Activated CD4-positive, alpha-beta T cell treated with anti-CD3 and anti-CD28 coated beads for 36 hours (primary cell): ENCODE data around the gene GNL2. TPM values are rescaled to one million over a fixed set of nuclear protein-coding genes. Genes with fewer than 3 reads are reported as not detected.
"Not testable (repeated sequence)": the region's sequence is repeated elsewhere in the genome, so short reads cannot be mapped to it uniquely, and the experiment has no call there.

Experiments
- ATAC-seq: fragments of 200-7000 bp; cut with Tn5 transposase; one replicate; pipeline ENCODE4 v1.10.0; 2021; ENCODE audit warnings: mild to moderate bottlenecking, moderate library complexity
- CTCF ChIA-PET: fragments of 350-600 bp; sonication (Branson Sonifier 250); formaldehyde crosslinking; loops from one replicate; lab custom pipeline; 2021; ENCODE audit warnings: antibody characterized with exemption; lab: Charles Lee
- POLR2A ChIA-PET: fragments of 350-600 bp; sonication (Branson Sonifier 250); formaldehyde crosslinking; loops from one replicate; lab custom pipeline; 2021; ENCODE audit warnings: antibody characterized with exemption, inconsistent platforms; lab: Charles Lee
- DNase-seq: peaks from one replicate; pipeline ENCODE4 v3.0.0-alpha.2; 2020
- H3K27ac Mint-ChIP-seq: one replicate; pipeline ENCODE4 v1.8.0; 2021; ENCODE audit warnings: mixed read lengths
- H3K27me3 Mint-ChIP-seq: one replicate; pipeline ENCODE4 v1.8.0; 2021; ENCODE audit warnings: mixed read lengths
- H3K36me3 Mint-ChIP-seq: one replicate; pipeline ENCODE4 v1.8.0; 2021; ENCODE audit warnings: low read depth, mixed read lengths
- H3K4me1 Mint-ChIP-seq: one replicate; pipeline ENCODE4 v1.8.0; 2021; ENCODE audit warnings: mixed read lengths
- H3K4me3 Mint-ChIP-seq: one replicate; pipeline ENCODE4 v1.8.0; 2021; ENCODE audit warnings: mild to moderate bottlenecking, moderate library complexity, mixed read lengths
- H3K9me3 Mint-ChIP-seq: one replicate; pipeline ENCODE4 v1.8.0; 2021; ENCODE audit warnings: low read depth, mixed read lengths
- intact Hi-C, 2 experiments: fragments of 100-400 bp; cut with DNase I in 1 of 2; cut with micrococcal nuclease in 1 of 2; formaldehyde crosslinking; loops; one replicate each; pipeline versions ENCODE4 v1.14.2 to v1.15.1; 2022 to 2024; cut with DNase I, micrococcal nuclease
- total RNA-seq, 2 experiments: library from RNA; stranded (reverse); gene quantifications; one replicate each; pipeline ENCODE4 v1.2.3, GENCODE V29; 2021

The GNL2 gene
- total RNA-seq, 2 experiments from 2014 or later, result 82.3 to 98.8 TPM

- CTCF ChIA-PET, result interaction anchor here (0.5 to 0.7 kb wide), 3 partner anchors 11 to 23 kb away, joined by 3 read pairs; partner anchors contain the start of genes MEAF6 and SNIP1
- Mint-ChIP-seq H3K4me3 (no peak overlapping the region), H3K36me3 (peaks cover 48% of the 10 kb centered on the region), H3K27ac (peak overlapping the region; percentile 0), H3K4me1 (peaks cover 23% of the 10 kb centered on the region), H3K27me3 (no peaks in the 10 kb centered on the region), H3K9me3 (no peaks in the 10 kb centered on the region)
- POLR2A ChIA-PET, result no interaction called here
- intact Hi-C loops, result no loop called here
- peak; percentile 28 for DNase-seq
- ATAC-seq, result peak; percentile 93
Measured at GRCh38 chr1:37537378-37537777, 58.4 kb downstream of the GNL2 start.

GRCh38 chr1:37533317-37534093, 62.2 kb downstream of the GNL2 start:
- Mint-ChIP-seq H3K36me3 (peaks cover 34% of the 10 kb centered on the region), H3K27ac (no peak overlapping the region), H3K4me3 (no peak overlapping the region), H3K4me1 (peaks cover 23% of the 10 kb centered on the region), H3K27me3 (no peaks in the 10 kb centered on the region), H3K9me3 (no peaks in the 10 kb centered on the region)
- DNase-seq (no peak), ATAC-seq (no peak)
- ChIA-PET CTCF (interaction anchor here (0.8 to 1.5 kb wide), 2 partner anchors 8 to 19 kb away, joined by 4 read pairs; partner anchors contain the start of gene MEAF6), POLR2A (no interaction called here)
- intact Hi-C loops, result no loop called here

GRCh38 chr1:37532418-37533156, 63.1 kb downstream of the GNL2 start:
- Mint-ChIP-seq H3K4me1 (peaks cover 18% of the 10 kb centered on the region), H3K36me3 (peaks cover 30% of the 10 kb centered on the region)
- H3K9me3 Mint-ChIP-seq, H3K27me3 Mint-ChIP-seq, CTCF ChIA-PET, ATAC-seq, H3K4me3 Mint-ChIP-seq, intact Hi-C loops, H3K27ac Mint-ChIP-seq, DNase-seq: not testable (repeated sequence)
- POLR2A ChIA-PET, result interaction anchor here (0.6 kb wide), 1 partner anchor 18 kb away, joined by 3 read pairs; the partner anchor contains the start of gene MEAF6

- H3K4me1 Mint-ChIP-seq, H3K9me3 Mint-ChIP-seq, H3K27ac Mint-ChIP-seq, ATAC-seq, CTCF ChIA-PET, intact Hi-C loops, DNase-seq, H3K4me3 Mint-ChIP-seq, H3K27me3 Mint-ChIP-seq: not testable (repeated sequence)
- H3K36me3 Mint-ChIP-seq, result peaks cover 12% of the 10 kb centered on the region
- POLR2A ChIA-PET, result interaction anchor here (0.7 kb wide), 1 partner anchor 1448 kb away, joined by 7 read pairs; no protein-coding TSS in a partner anchor
Measured at GRCh38 chr1:37529888-37530287, 65.8 kb downstream of the GNL2 start.

- intact Hi-C loops, result no loop called here
Measured at GRCh38 chr1:37519613-37520012, 76.1 kb downstream of the GNL2 start.

GRCh38 chr1:37518929-37519328, 76.8 kb downstream of the GNL2 start:
- peak overlapping the region; percentile 78 for H3K4me3 Mint-ChIP-seq
- CTCF ChIA-PET, result interaction anchor here (1.1 to 1.8 kb wide), 2 partner anchors 10 to 163 kb away, joined by 3 to 4 read pairs; no protein-coding TSS in a partner anchor
- H3K4me1 Mint-ChIP-seq, result peaks cover 24% of the 10 kb centered on the region
- POLR2A ChIA-PET, result interaction anchor here (1.2 kb wide), 1 partner anchor 44 kb away, joined by 3 read pairs; the partner anchor contains the start of gene ZC3H12A
- H3K36me3 Mint-ChIP-seq, H3K27me3 Mint-ChIP-seq, intact Hi-C loops, H3K9me3 Mint-ChIP-seq, ATAC-seq: not testable (repeated sequence)
- DNase-seq, result peak; percentile 69
- peak overlapping the region; percentile 83 for H3K27ac Mint-ChIP-seq

More at GRCh38 chr1:37519613-37520012, 76.1 kb downstream of the GNL2 start:
- peak; percentile 34 for DNase-seq
- ATAC-seq, result peak; percentile 25
- Mint-ChIP-seq H3K4me3 (peak overlapping the region; percentile 78), H3K4me1 (peaks cover 24% of the 10 kb centered on the region), H3K27me3 (no peaks in the 10 kb centered on the region), H3K36me3 (no peaks in the 10 kb centered on the region), H3K27ac (peak overlapping the region; percentile 83), H3K9me3 (peaks cover 2% of the 10 kb centered on the region)
- ChIA-PET CTCF (interaction anchor here (1.1 to 1.8 kb wide), 2 partner anchors 11 to 163 kb away, joined by 3 to 4 read pairs; no protein-coding TSS in a partner anchor), POLR2A (interaction anchor here (1.2 kb wide), 1 partner anchor 45 kb away, joined by 3 read pairs; the partner anchor contains the start of gene ZC3H12A)

- H3K27me3 Mint-ChIP-seq, POLR2A ChIA-PET, DNase-seq, ATAC-seq, H3K4me3 Mint-ChIP-seq, intact Hi-C loops, H3K9me3 Mint-ChIP-seq, H3K36me3 Mint-ChIP-seq: not testable (repeated sequence)
- Mint-ChIP-seq H3K27ac (peak overlapping the region; percentile 83), H3K4me1 (peaks cover 28% of the 10 kb centered on the region)
- CTCF ChIA-PET, result interaction anchor here (1.8 kb wide), 1 partner anchor 164 kb away, joined by 3 read pairs; no protein-coding TSS in a partner anchor
Measured at GRCh38 chr1:37518241-37518640, 77.5 kb downstream of the GNL2 start.

GRCh38 chr1:37517569-37517968, 78.2 kb downstream of the GNL2 start:
- ATAC-seq (no peak), DNase-seq (no peak)
- no peaks in the 10 kb centered on the region for H3K27me3 Mint-ChIP-seq
- H3K4me3 Mint-ChIP-seq, result no peak overlapping the region
- CTCF ChIA-PET, result interaction anchor here (1.0 kb wide), 1 partner anchor 18 kb away, joined by 3 read pairs; no protein-coding TSS in a partner anchor
- H3K9me3 Mint-ChIP-seq, result no peaks in the 10 kb centered on the region
- intact Hi-C loops, result no loop called here
- POLR2A ChIA-PET, result no interaction called here
- H3K36me3 Mint-ChIP-seq, result peaks cover 10% of the 10 kb centered on the region
- H3K27ac Mint-ChIP-seq, result no peak overlapping the region
- peaks cover 35% of the 10 kb centered on the region for H3K4me1 Mint-ChIP-seq

Other genes with a start within 250 kb of the GNL2 start
- 10 to 100 TPM; 29.7 to 31.2 TPM for gene ZC3H12A, start 121.4 kb downstream of the GNL2 start, total RNA-seq
- 10 to 100 TPM; 66.8 to 72.2 TPM for gene MEAF6, start 81.2 kb downstream of the GNL2 start, total RNA-seq
- gene SNIP1, start 41.6 kb downstream of the GNL2 start, total RNA-seq, result 10 to 100 TPM; 18.7 to 21.3 TPM
- gene DNALI1, start 39.0 kb downstream of the GNL2 start, total RNA-seq, result under 1 TPM in 1 of 2 experiments, not detected in 1; 0.16 TPM
- not detected for gene RSPO1, start 39.0 kb upstream of the GNL2 start, total RNA-seq
- 10 to 100 TPM; 61.2 to 61.7 TPM for gene CDCA8, start 96.6 kb upstream of the GNL2 start, total RNA-seq
- under 1 TPM; 0.43 to 0.51 TPM for gene EPHA10, start 169.2 kb upstream of the GNL2 start, total RNA-seq
- 1 to 10 TPM; 1.0 TPM for gene MANEAL, start 197.9 kb upstream of the GNL2 start, total RNA-seq
- gene C1orf122, start 211.9 kb upstream of the GNL2 start, total RNA-seq, result 10 to 100 TPM; 10.8 to 17.9 TPM
- 10 to 100 TPM; 22.9 to 36.3 TPM for gene YRDC, start 212.3 kb upstream of the GNL2 start, total RNA-seq